ENCODE results near the gene SPCS1.

SPCS1 gene

DNA sequence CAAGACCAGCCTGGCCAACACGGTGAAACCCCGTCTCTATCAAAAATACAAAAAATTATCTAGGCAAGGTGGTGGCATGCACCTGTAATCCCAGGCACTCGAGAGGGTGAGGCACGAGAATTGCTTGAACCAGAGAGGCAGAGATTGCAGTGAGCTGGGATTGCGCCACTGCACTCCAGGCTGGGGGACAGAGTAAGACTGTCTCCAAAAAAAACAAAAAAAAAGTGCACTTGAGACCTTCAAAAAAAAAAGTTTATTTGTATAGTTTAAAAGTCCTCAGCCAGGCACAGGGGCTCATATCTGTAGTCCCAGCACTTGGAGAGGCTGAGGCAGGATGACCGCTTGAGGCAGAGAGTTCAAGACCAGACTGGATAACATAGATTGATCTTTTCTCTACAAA, 22.3 kb upstream of the SPCS1 start:
- H3K9me3 ChIP-seq: no peaks in the 10 kb centered on the region
- peaks cover 10% of the 10 kb centered on the region for H3K36me3 ChIP-seq
- no peaks in the 10 kb centered on the region for H3K27me3 ChIP-seq
- H3K4me3 ChIP-seq (ENCODE audit: low read depth in 1 of 2, low read length in 1 of 2): no peak overlapping the region
- no peak overlapping the region for H3K27ac ChIP-seq
- peaks cover 16 to 21% of the 10 kb centered on the region in 2 experiments for H3K4me1 ChIP-seq (ENCODE audit: control insufficient read depth in 1 of 2, insufficient read depth in 1 of 2, low read depth in 1 of 2, low read length in 1 of 2)
- TF ChIP-seq, protein P1, sequence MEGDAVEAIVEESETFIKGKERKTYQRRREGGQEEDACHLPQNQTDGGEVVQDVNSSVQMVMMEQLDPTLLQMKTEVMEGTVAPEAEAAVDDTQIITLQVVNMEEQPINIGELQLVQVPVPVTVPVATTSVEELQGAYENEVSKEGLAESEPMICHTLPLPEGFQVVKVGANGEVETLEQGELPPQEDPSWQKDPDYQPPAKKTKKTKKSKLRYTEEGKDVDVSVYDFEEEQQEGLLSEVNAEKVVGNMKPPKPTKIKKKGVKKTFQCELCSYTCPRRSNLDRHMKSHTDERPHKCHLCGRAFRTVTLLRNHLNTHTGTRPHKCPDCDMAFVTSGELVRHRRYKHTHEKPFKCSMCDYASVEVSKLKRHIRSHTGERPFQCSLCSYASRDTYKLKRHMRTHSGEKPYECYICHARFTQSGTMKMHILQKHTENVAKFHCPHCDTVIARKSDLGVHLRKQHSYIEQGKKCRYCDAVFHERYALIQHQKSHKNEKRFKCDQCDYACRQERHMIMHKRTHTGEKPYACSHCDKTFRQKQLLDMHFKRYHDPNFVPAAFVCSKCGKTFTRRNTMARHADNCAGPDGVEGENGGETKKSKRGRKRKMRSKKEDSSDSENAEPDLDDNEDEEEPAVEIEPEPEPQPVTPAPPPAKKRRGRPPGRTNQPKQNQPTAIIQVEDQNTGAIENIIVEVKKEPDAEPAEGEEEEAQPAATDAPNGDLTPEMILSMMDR (IDR thresholded peaks at IDR 0.05): no peak

GRCh38 chr3:52684184-52684583, 21.7 kb upstream of the SPCS1 start:
- Histone ChIP-seq H3K27me3 (no peaks in the 10 kb centered on the region), H3K4me3 (ENCODE audit: low read depth in 1 of 2, low read length in 1 of 2) (no peak overlapping the region), H3K27ac (peak overlapping the region; percentile 98), H3K4me1 (ENCODE audit: control insufficient read depth in 1 of 2, insufficient read depth in 1 of 2, low read depth in 1 of 2, low read length in 1 of 2) (peaks cover 16 to 21% of the 10 kb centered on the region in 2 experiments), H3K9me3 (no peaks in the 10 kb centered on the region), H3K36me3 (peaks cover 4% of the 10 kb centered on the region)
- TF ChIP-seq, protein P1 (IDR thresholded peaks at IDR 0.05): no peak

- H3K9me3 ChIP-seq: no peaks in the 10 kb centered on the region
- peaks cover 16 to 21% of the 10 kb centered on the region in 2 experiments for H3K4me1 ChIP-seq (ENCODE audit: control insufficient read depth in 1 of 2, insufficient read depth in 1 of 2, low read depth in 1 of 2, low read length in 1 of 2)
- no peaks in the 10 kb centered on the region for H3K36me3 ChIP-seq
- TF ChIP-seq, protein P1 (IDR thresholded peaks at IDR 0.05): no peak
- H3K27me3 ChIP-seq: no peaks in the 10 kb centered on the region
- H3K4me3 ChIP-seq (ENCODE audit: low read depth in 1 of 2, low read length in 1 of 2): peak overlapping the region; percentile 69 to 80
- peak overlapping the region; percentile 98 for H3K27ac ChIP-seq
Measured at GRCh38 chr3:52685285-52685708, 20.6 kb upstream of the SPCS1 start.

- no peaks in the 10 kb centered on the region for H3K27me3 ChIP-seq
- H3K4me3 ChIP-seq (ENCODE audit: low read depth in 1 of 2, low read length in 1 of 2): peak within 1 kb of the TSS; percentile 69 to 80
- H3K36me3 ChIP-seq: no peaks in the 10 kb centered on the region
- peaks cover 16 to 21% of the 10 kb centered on the region in 2 experiments for H3K4me1 ChIP-seq (ENCODE audit: control insufficient read depth in 1 of 2, insufficient read depth in 1 of 2, low read depth in 1 of 2, low read length in 1 of 2)
- H3K27ac ChIP-seq: peak within 1 kb of the TSS; percentile 98
- TF ChIP-seq, protein P1 (IDR thresholded peaks at IDR 0.05): no peak
- no peaks in the 10 kb centered on the region for H3K9me3 ChIP-seq
Measured at GRCh38 chr3:52685709-52686691, 19.9 kb upstream of the SPCS1 start, which contains the start of the genes GNL3 and PBRM1. GNL3 (plus strand) TSS chr3:52686032; CDS start chr3:52686093, 61 bp downstream. PBRM1 (minus strand) TSS chr3:52685913.

DNA sequence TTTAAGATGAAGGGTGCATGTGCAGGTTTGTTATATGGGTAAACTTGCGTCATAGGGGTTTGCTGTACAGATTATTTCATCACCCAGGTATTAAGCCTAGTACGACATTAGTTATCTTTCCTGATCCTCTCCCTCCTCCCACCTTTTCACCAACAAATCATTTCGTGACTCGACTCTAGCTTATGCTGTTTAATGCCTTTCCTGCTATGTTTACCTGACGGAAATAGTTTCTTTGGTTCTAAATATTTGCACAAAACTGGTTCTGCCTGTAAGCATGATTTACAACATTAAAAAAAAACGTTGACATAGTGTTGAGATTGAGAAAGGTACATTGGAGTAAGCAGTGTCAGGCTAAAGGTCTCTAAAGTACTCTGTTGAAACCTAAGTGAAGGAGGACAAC, 17.6 kb upstream of the SPCS1 start:
- H3K36me3 ChIP-seq: peaks cover 13% of the 10 kb centered on the region
- H3K9me3 ChIP-seq: no peaks in the 10 kb centered on the region
- no peaks in the 10 kb centered on the region for H3K27me3 ChIP-seq
- H3K27ac ChIP-seq: no peak overlapping the region
- TF ChIP-seq, protein P1 (IDR thresholded peaks at IDR 0.05): no peak
- H3K4me1 ChIP-seq (ENCODE audit: control insufficient read depth in 1 of 2, insufficient read depth in 1 of 2, low read depth in 1 of 2, low read length in 1 of 2): peaks cover 16 to 21% of the 10 kb centered on the region in 2 experiments
- H3K4me3 ChIP-seq (ENCODE audit: low read depth in 1 of 2, low read length in 1 of 2): no peak overlapping the region

Data from neutrophil (primary cell).